K562 (cell line): ENCODE data around the gene CMTM8.

ENCODE experiments used
- TAF9B ChIP-seq: fragments of 450-650 bp; IDR thresholded peaks from 2 replicates; pipeline ENCODE4 v1.6.1; 2018; ENCODE audit warnings: mild to moderate bottlenecking; ENCODE audit not compliant: partially characterized antibody
- ZNF274 ChIP-seq: IDR thresholded peaks from 2 replicates; pipeline ENCODE4 v1.6.1; 2011; ENCODE audit warnings: low read depth, mild to moderate bottlenecking, low read length, moderate library complexity, borderline replicate concordance

DNA sequence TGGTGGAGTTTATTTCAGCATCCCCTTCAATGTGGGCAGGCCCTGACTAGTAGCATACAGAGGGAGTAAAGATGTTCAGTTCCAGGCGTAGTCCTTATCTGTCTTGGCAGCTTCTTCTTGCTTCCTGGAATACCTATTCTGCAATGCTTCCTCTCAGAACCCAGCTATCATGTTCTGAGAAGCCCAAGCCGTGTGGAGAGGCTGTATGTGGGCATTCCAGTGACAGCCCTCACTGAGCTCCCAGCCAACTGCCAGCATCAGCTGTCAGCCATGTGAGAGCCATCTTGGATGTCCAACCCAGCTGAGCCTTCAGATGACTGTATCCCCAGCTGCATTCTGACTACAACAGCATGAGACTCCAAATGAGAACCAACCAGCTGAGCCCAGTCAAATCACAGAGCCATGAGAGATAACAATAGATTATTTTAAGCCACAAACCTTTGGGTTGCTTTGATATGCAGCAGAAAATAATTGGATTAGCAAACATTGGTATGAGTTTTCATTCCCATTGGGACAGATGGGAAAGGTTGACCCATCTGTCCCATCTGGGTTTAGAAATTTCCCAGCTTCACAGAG, 144.7 kb downstream of the CMTM8 start:
- peak; percentile 62 for TF ChIP-seq TAF9B
- TF ChIP-seq ZNF274 = no peak
